DND-41 (cell line): Measurements from ENCODE around the gene NLRP7.
"Not testable (repeated sequence)": the region's sequence is repeated elsewhere in the genome, so short reads cannot be mapped to it uniquely, and the experiment has no call there.

Source experiments
- ATAC-seq: fragments of 200-7000 bp; cut with Tn5 transposase; 3 replicates; pipeline ENCODE4 v1.9.1; 2021; ENCODE audit warnings: low read depth; ENCODE audit not compliant: insufficient read depth
- DNase-seq: peaks from one replicate; pipeline ENCODE4 v3.0.0-alpha.2; 2020
- H2AFZ ChIP-seq: 2 replicates; pipeline ENCODE4 v1.6.0; 2012; ENCODE audit warnings: low read depth, low read length
- H3K27ac ChIP-seq: 2 replicates; pipeline ENCODE4 v1.5.1; 2012; ENCODE audit warnings: low read length, inconsistent platforms
- H3K27me3 ChIP-seq: fragments of 200-600 bp; sonication (generic); 2 replicates; pipeline ENCODE4 v1.6.0; 2012; ENCODE audit warnings: low read length, mild to moderate bottlenecking, inconsistent platforms; ENCODE audit not compliant: insufficient read depth, poor library complexity
- H3K36me3 ChIP-seq: 2 replicates; pipeline ENCODE4 v1.5.1; 2012; ENCODE audit warnings: low read length, inconsistent platforms; ENCODE audit not compliant: insufficient read depth
- H3K4me1 ChIP-seq: 2 replicates; pipeline ENCODE4 v1.5.1; 2012; ENCODE audit warnings: mild to moderate bottlenecking, low read length; ENCODE audit not compliant: insufficient read depth
- H3K4me2 ChIP-seq: 2 replicates; pipeline ENCODE4 v1.6.0; 2012; ENCODE audit warnings: mild to moderate bottlenecking, moderate library complexity, low read length, inconsistent platforms; ENCODE audit not compliant: insufficient read depth
- H3K4me3 ChIP-seq, 2 experiments: fragments of 200-600 bp in 1 of 2; shearing (Covaris generic) in 1 of 2; 2 replicates each; pipeline ENCODE4 v1.5.1; 2012 to 2016; ENCODE audit warnings: inconsistent platforms in 2 of 2, low read length in 2 of 2, mild to moderate bottlenecking in 2 of 2, low read depth in 1 of 2, moderate library complexity in 1 of 2
- H3K79me2 ChIP-seq: 2 replicates; pipeline ENCODE4 v1.6.0; 2012; ENCODE audit warnings: low read length, inconsistent platforms; ENCODE audit not compliant: insufficient read depth
- H3K9ac ChIP-seq: 2 replicates; pipeline ENCODE4 v1.6.0; 2012; ENCODE audit warnings: low read depth, mild to moderate bottlenecking, inconsistent platforms, low read length, moderate library complexity
- H3K9me3 ChIP-seq: 2 replicates; pipeline ENCODE4 v1.5.1; 2012; ENCODE audit warnings: low read length, moderate library complexity, mild to moderate bottlenecking, inconsistent platforms; ENCODE audit not compliant: insufficient read depth, severe bottlenecking
- H4K20me1 ChIP-seq: 2 replicates; pipeline ENCODE4 v1.6.0; 2012; ENCODE audit warnings: low read length; ENCODE audit not compliant: insufficient read depth
- EZH2 ChIP-seq: IDR thresholded peaks from 3 replicates; pipeline ENCODE4 v1.6.1; 2012; ENCODE audit warnings: borderline replicate concordance, low read depth, mild to moderate bottlenecking, moderate library complexity, low read length, inconsistent platforms; ENCODE audit not compliant: severe bottlenecking
- TF ChIP-seq, protein P1 (sequence below): IDR thresholded peaks from 2 replicates; pipeline ENCODE4 v1.5.1; 2012; ENCODE audit warnings: borderline replicate concordance, low read length, moderate library complexity, mild to moderate bottlenecking; ENCODE audit not compliant: poor library complexity, severe bottlenecking; ENCODE audit errors: extremely low read depth

NLRP7 gene

DNA sequence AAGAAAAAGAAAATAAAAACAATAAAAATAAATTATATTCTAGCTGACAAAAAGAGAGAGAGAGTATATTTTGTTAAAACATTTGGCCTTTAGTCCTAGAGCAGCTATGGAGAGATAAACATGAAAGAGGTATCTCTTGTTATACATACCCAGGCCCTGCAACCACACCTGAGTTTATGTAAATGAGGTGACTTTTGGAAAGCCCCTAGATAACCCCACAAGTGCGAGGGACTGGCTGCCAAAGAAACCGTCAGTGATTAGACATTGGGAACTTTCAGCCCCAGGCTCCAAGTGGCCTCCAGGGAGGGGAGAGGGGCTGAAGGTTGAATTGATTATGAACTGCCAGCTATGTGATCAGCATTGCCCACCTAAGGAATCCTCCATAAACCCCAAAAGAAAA, 2.1 kb upstream of the NLRP7 start:
- Histone ChIP-seq H4K20me1 (no peaks in the 10 kb centered on the region), H3K27ac (no peak overlapping the region), H3K4me1 (no peaks in the 10 kb centered on the region), H3K9ac (no peak overlapping the region), H2AFZ (no peak overlapping the region), H3K9me3 (no peaks in the 10 kb centered on the region), H3K27me3 (no peaks in the 10 kb centered on the region), H3K79me2 (no peaks in the 10 kb centered on the region), H3K36me3 (no peaks in the 10 kb centered on the region), H3K4me3 (no peak overlapping the region), H3K4me2 (no peak overlapping the region)
- TF ChIP-seq, protein P1, sequence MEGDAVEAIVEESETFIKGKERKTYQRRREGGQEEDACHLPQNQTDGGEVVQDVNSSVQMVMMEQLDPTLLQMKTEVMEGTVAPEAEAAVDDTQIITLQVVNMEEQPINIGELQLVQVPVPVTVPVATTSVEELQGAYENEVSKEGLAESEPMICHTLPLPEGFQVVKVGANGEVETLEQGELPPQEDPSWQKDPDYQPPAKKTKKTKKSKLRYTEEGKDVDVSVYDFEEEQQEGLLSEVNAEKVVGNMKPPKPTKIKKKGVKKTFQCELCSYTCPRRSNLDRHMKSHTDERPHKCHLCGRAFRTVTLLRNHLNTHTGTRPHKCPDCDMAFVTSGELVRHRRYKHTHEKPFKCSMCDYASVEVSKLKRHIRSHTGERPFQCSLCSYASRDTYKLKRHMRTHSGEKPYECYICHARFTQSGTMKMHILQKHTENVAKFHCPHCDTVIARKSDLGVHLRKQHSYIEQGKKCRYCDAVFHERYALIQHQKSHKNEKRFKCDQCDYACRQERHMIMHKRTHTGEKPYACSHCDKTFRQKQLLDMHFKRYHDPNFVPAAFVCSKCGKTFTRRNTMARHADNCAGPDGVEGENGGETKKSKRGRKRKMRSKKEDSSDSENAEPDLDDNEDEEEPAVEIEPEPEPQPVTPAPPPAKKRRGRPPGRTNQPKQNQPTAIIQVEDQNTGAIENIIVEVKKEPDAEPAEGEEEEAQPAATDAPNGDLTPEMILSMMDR = no peak
- DNase-seq (no peak), ATAC-seq (no peak)

DNA sequence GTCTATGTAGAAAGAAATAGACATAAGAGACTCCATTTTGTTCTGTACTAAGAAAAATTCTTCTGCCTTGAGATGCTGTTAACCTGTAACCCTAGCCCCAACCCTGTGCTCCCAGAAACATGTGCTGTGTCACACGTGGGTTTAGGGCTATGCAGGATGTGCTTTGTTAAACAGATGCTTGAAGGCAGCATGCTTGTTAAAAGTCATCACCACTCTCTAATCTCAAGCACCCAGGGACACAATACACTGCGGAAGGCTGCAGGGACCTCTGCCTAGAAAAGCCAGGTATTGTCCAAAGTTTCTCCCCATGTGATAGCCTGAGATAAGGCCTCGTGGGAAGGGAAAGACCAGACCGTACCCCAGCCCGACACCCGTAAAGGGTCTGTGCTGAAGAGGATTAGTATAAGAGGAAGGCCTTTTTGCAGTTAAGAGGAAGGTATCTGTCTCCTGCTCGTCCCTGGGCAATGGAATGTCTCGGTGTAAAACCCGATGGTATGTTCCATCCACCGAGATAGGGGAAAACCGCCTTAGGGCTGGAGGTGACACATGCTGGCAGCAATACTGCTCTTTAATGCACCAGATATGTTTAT, 3.5 kb downstream of the NLRP7 start:
- not testable (repeated sequence) for ATAC-seq, H2AFZ ChIP-seq, H4K20me1 ChIP-seq, H3K9me3 ChIP-seq, H3K36me3 ChIP-seq, H3K4me3 ChIP-seq, H3K27ac ChIP-seq, H3K27me3 ChIP-seq, H3K9ac ChIP-seq, H3K79me2 ChIP-seq, H3K4me2 ChIP-seq, DNase-seq, H3K4me1 ChIP-seq

DNA sequence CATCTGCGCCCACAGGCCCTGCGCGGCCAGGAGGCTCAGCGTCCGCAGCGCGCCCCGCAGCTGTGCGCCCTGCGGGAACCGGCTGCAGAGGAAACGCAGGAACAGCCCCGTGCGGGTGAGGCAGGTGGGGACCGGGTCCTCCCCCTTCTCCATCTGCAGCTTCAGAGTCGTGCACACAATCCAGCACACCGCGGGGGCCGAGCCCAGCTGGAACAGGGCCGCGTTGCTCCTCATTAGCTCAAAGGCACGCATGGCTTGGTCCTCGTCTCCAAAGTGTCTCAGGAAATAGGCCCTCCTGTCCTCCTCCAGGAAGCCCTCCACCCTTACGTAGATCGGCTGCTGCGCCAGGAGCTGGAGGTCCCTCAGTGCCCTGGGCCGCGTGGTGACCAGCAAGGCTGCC, 7.8 kb downstream of the NLRP7 start:
- not testable (repeated sequence) for H3K4me3 ChIP-seq, ATAC-seq, H3K9me3 ChIP-seq, H3K36me3 ChIP-seq, H2AFZ ChIP-seq, H3K4me1 ChIP-seq, H3K4me2 ChIP-seq, H3K27me3 ChIP-seq, DNase-seq, H3K79me2 ChIP-seq, H3K27ac ChIP-seq, H4K20me1 ChIP-seq, H3K9ac ChIP-seq

DNA sequence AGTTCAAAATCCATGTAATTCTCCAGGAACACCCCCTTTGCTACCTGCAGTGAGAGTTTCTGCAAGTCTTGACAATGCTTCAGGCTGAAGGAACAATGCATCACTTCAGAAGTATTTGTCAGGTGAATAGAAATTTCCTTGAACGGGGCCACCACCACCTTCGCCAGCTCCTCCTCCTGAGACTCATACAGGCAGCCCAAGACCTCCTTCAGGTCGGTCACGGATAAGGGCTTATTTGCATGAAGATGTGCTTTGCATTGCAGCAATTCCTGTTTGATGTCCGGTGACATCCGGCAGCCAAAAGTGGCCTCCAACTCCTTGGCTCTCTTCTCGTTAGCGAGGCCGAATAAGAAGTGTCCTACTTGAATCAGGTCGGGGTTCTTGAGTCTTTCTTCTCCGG, 8.4 kb downstream of the NLRP7 start:
- Histone ChIP-seq H3K79me2 (no peaks in the 10 kb centered on the region), H3K4me1 (no peaks in the 10 kb centered on the region), H3K9ac (no peak overlapping the region), H3K27ac (no peak overlapping the region), H3K36me3 (no peaks in the 10 kb centered on the region), H3K4me3 (no peak overlapping the region), H2AFZ (no peak overlapping the region), H3K9me3 (no peaks in the 10 kb centered on the region), H4K20me1 (no peaks in the 10 kb centered on the region; the same call in 1 of the 2 replicates), H3K27me3 (no peaks in the 10 kb centered on the region), H3K4me2 (no peak overlapping the region)
- DNase-seq (no peak), ATAC-seq (no peak)
- TF ChIP-seq EZH2 = no peak
- TF ChIP-seq, protein P1 = no peak
